A673 (cell line): ENCODE measurements around the gene MGARP. TPM values are rescaled to one million over a fixed set of nuclear protein-coding genes. Genes with fewer than 3 reads are reported as not detected.

Source experiments
- BruUV-seq: library from RNA; stranded (reverse); fragments of 400-500 nt; replicated peaks from 2 replicates; lab custom pipeline; 2021; lab: Mats Ljungman, UMichigan
- CTCF ChIA-PET: fragments of 300-600 bp; sonication (Branson Sonifier 250); formaldehyde crosslinking; loops from one replicate; lab custom pipeline; 2022; ENCODE audit warnings: antibody characterized with exemption; lab: Charles Lee
- POLR2A ChIA-PET: fragments of 300-600 bp; sonication (Branson Sonifier 250); formaldehyde crosslinking; loops from one replicate; lab custom pipeline; 2022; ENCODE audit warnings: antibody characterized with exemption; ENCODE audit not compliant: low non-redundant PET; lab: Charles Lee
- DNase-seq: peaks from one replicate; pipeline ENCODE4 v3.0.0-alpha.2; 2015; ENCODE audit warnings: low spot score
- H3K27ac ChIP-seq: fragments of 200-600 bp; sonication (generic); 2 replicates; pipeline ENCODE4 v1.5.1; 2016; ENCODE audit warnings: mixed run types, low read depth, mild to moderate bottlenecking, mixed read lengths, antibody characterized with exemption, low read length; ENCODE audit not compliant: poor library complexity, severe bottlenecking
- H3K27me3 ChIP-seq: fragments of 200-600 bp; sonication (generic); replicated peaks from 2 replicates; pipeline ENCODE4 v1.6.1; 2017; ENCODE audit warnings: mixed run types, low read depth, mild to moderate bottlenecking, mixed read lengths, antibody characterized with exemption, low read length; ENCODE audit not compliant: insufficient read depth, poor library complexity
- H3K36me3 ChIP-seq: fragments of 200-600 bp; sonication (generic); 2 replicates; pipeline ENCODE4 v1.6.1; 2016; ENCODE audit warnings: mixed run types, mild to moderate bottlenecking, mixed read lengths, antibody characterized with exemption, low read length; ENCODE audit not compliant: insufficient read depth, poor library complexity, severe bottlenecking
- H3K4me1 ChIP-seq: fragments of 200-600 bp; sonication (generic); 2 replicates; pipeline ENCODE4 v1.6.1; 2017; ENCODE audit warnings: mixed run types, mild to moderate bottlenecking, mixed read lengths, antibody characterized with exemption, low read length; ENCODE audit not compliant: insufficient read depth, poor library complexity, severe bottlenecking
- H3K4me3 ChIP-seq: fragments of 200-600 bp; sonication (generic); 2 replicates; pipeline ENCODE4 v1.5.1; 2016; ENCODE audit warnings: low read depth, mixed run types, mild to moderate bottlenecking, mixed read lengths, low read length; ENCODE audit not compliant: poor library complexity, severe bottlenecking
- H3K9me3 ChIP-seq: fragments of 200-600 bp; sonication (generic); 2 replicates; pipeline ENCODE4 v1.6.1; 2016; ENCODE audit warnings: mixed run types, low read depth, mild to moderate bottlenecking, mixed read lengths, antibody characterized with exemption, low read length; ENCODE audit not compliant: poor library complexity, severe bottlenecking
- CTCF ChIP-seq: fragments of 300-800, 200-600 bp; sonication (generic); conservative IDR thresholded peaks from 2 replicates; pipeline ENCODE4 v1.5.1; 2017; ENCODE audit warnings: low read depth, mild to moderate bottlenecking, antibody characterized with exemption, low read length, moderate library complexity, mixed read lengths
- EZH2 ChIP-seq: fragments of 200-600 bp; sonication (generic); IDR thresholded peaks from 2 replicates; pipeline ENCODE4 v1.6.1; 2017; ENCODE audit warnings: borderline replicate concordance, low read depth, mild to moderate bottlenecking, mixed read lengths, antibody characterized with exemption, low read length; ENCODE audit not compliant: poor library complexity, severe bottlenecking
- intact Hi-C: fragments of 100-400 bp; cut with micrococcal nuclease; formaldehyde crosslinking; loops from one replicate; pipeline ENCODE4 v1.10.0; 2022; ENCODE audit not compliant: unreplicated experiment
- total RNA-seq: library from RNA; stranded (reverse); gene quantifications from 2 replicates; pipeline ENCODE4 v1.2.3, GENCODE V29; 2021

MGARP gene
- total RNA-seq, 1 experiment from 2014 or later = 6.0 TPM

GRCh38 chr4:139253046-139253445 lies 27.0 kb downstream of the MGARP start:
- Histone ChIP-seq H3K27ac (peak overlapping the region; percentile 78), H3K27me3 (no peaks in the 10 kb centered on the region), H3K9me3 (no peaks in the 10 kb centered on the region), H3K36me3 (no peaks in the 10 kb centered on the region), H3K4me1 (peaks cover 15% of the 10 kb centered on the region), H3K4me3 (no peak overlapping the region)
- BruUV-seq = no TSS peak
- ChIA-PET POLR2A (no interaction called here), CTCF (no interaction called here)
- no peak for DNase-seq
- intact Hi-C loops = no loop called here
- no peak for TF ChIP-seq EZH2
- no peak for TF ChIP-seq CTCF

GRCh38 chr4:139247700-139248238 lies 32.3 kb downstream of the MGARP start:
- intact Hi-C loops = no loop called here
- H3K4me1 ChIP-seq = no peaks in the 10 kb centered on the region
- BruUV-seq = no TSS peak
- TF ChIP-seq CTCF = no peak
- no peak for TF ChIP-seq EZH2
- ChIA-PET CTCF (interaction anchor here (0.6 kb wide), 1 partner anchor 48 kb away, joined by 6 read pairs; no protein-coding TSS in a partner anchor), POLR2A (no interaction called here)
- H3K27ac ChIP-seq = no peak overlapping the region
- no peak overlapping the region for H3K4me3 ChIP-seq
- H3K9me3 ChIP-seq = no peaks in the 10 kb centered on the region
- H3K27me3 ChIP-seq = no peaks in the 10 kb centered on the region
- no peaks in the 10 kb centered on the region for H3K36me3 ChIP-seq
- DNase-seq = no peak

DNA sequence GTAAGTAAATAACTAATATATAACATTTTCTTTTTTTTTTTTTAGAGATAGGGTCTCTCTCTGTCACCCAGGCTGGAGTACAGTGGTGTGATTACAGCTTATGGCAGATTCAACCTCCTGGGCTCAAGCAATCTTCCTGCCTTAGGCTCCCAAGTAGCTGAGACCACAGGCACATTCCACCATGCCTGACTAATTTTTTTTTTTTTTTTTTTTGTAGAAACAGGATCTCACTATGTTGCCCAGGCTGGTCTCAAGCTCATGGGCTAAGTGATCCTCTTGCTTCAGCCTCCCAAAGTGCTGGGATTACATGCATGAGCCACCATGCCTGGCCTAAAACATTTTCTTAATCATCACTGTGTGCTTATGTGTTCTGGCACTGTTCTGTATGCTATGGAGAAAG lies 32.8 kb downstream of the MGARP start:
- no peak for DNase-seq
- H3K27me3 ChIP-seq = no peaks in the 10 kb centered on the region
- H3K36me3 ChIP-seq = no peaks in the 10 kb centered on the region
- H3K4me3 ChIP-seq = no peak overlapping the region
- BruUV-seq = no TSS peak
- H3K9me3 ChIP-seq = no peaks in the 10 kb centered on the region
- TF ChIP-seq CTCF (no peak), EZH2 (no peak)
- ChIA-PET POLR2A (no interaction called here), CTCF (interaction anchor here (0.6 kb wide), 1 partner anchor 49 kb away, joined by 6 read pairs; no protein-coding TSS in a partner anchor)
- no peaks in the 10 kb centered on the region for H3K4me1 ChIP-seq
- intact Hi-C loops = no loop called here
- H3K27ac ChIP-seq = no peak overlapping the region
